Subcutaneous adipose tissue (tissue), 4 donors: ENCODE measurements around the gene OSBPL9. TPM values are rescaled to one million over a fixed set of nuclear protein-coding genes. Genes with fewer than 3 reads are reported as not detected.

Experiments used
- CTCF ChIP-seq: fragments of 450-650 bp; IDR thresholded peaks from one replicate; pipeline ENCODE4 v1.5.1; 2016; ENCODE audit warnings: low read depth, mild to moderate bottlenecking, control low read depth, antibody characterized with exemption, moderate library complexity
- small RNA-seq: library from RNA; depleted of rRNA; stranded (forward); fragments of <200 nt; gene quantifications from one replicate; pipeline ENCODE3, GENCODE V24; 2016
- total RNA-seq, 4 donors: library from RNA; depleted of rRNA; stranded (reverse); fragments of >200 nt; gene quantifications; one replicate each; pipeline ENCODE4 v1.1.0, GENCODE V29; 2016

The OSBPL9 gene
- total RNA-seq, 4 donors from 2014 or later: 75.2 to 197 (median 96.6) TPM

GRCh38 chr1:51829058-51829457, 212.2 kb downstream of the OSBPL9 start:
- TF ChIP-seq CTCF: no peak

GRCh38 chr1:51833700-51834099, 216.8 kb downstream of the OSBPL9 start:
- TF ChIP-seq CTCF: no peak

GRCh38 chr1:51837243-51837642, 220.4 kb downstream of the OSBPL9 start:
- no peak for TF ChIP-seq CTCF

Small RNA genes within 50 kb of the gene (small RNA-seq; reads per million reads assigned to genes)
- not detected for gene AL050343.2
- not detected for gene RF00568

Other genes with a start within 250 kb of the OSBPL9 start
- gene EPS15, start 97.8 kb upstream of the OSBPL9 start, total RNA-seq: 100 to 1,000 TPM; 135 to 148 (median 145) TPM